ENCODE data around the gene ATG4C.

ATG4C gene

DNA sequence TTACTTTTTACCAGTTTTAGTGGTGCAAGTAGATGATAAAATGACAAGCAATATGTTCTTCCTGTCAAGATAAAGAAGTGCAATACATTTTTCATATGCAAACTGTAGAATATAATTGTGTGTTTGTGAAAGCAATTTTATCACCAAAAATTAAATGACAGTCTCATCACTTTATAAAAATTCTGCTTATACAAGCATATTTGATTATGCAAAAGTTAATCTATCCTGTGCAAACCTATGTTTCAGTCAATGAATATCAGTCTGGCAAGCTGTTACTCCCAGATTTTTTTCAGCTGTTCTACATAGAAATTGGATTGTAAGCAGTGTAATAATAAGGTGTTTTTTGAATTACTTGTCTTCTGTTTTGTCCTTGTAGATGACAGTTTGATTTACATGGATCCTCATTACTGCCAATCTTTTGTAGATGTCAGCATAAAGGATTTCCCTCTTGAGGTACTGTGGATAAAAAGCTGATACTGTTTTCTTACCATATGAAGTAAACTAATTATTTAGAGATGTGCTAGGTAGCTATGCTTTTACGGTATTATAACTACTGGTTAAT is 50.5 kb downstream of the ATG4C start:
- H2AFZ ChIP-seq (ENCODE audit: low read length): no peak overlapping the region
- no peaks in the 10 kb centered on the region for H3K27me3 ChIP-seq (ENCODE audit: insufficient read depth, low read length, poor library complexity, severe bottlenecking)
- no peaks in the 10 kb centered on the region for H4K20me1 ChIP-seq (ENCODE audit: insufficient read depth, low read length, poor library complexity, severe bottlenecking)
- H3F3A ChIP-seq (ENCODE audit: low read depth): no peaks in the 10 kb centered on the region
- H3K9me2 ChIP-seq (replicated peaks; ENCODE audit: low read depth, low read length): no peaks in the 10 kb centered on the region
- H3K79me2 ChIP-seq (ENCODE audit: insufficient read depth, low read length): no peaks in the 10 kb centered on the region
- no peak overlapping the region for H3K4me2 ChIP-seq (ENCODE audit: low read depth, low read length, poor library complexity, severe bottlenecking)
- no peak overlapping the region for H3K4me3 ChIP-seq (ENCODE audit: low read length, poor library complexity, severe bottlenecking)
- no peaks in the 10 kb centered on the region for H3K9me3 ChIP-seq (ENCODE audit: insufficient read depth, low read depth, low read length)
- H3K9ac ChIP-seq (ENCODE audit: low read depth, low read length, poor library complexity, severe bottlenecking): no peak overlapping the region
- no peaks in the 10 kb centered on the region; the same call in 1 of the 2 replicates for H3K36me3 ChIP-seq (ENCODE audit: insufficient read depth, low read length)
- H3K4me1 ChIP-seq (ENCODE audit: insufficient read depth, low read length, poor library complexity, severe bottlenecking): no peaks in the 10 kb centered on the region
- TF ChIP-seq, protein P1, sequence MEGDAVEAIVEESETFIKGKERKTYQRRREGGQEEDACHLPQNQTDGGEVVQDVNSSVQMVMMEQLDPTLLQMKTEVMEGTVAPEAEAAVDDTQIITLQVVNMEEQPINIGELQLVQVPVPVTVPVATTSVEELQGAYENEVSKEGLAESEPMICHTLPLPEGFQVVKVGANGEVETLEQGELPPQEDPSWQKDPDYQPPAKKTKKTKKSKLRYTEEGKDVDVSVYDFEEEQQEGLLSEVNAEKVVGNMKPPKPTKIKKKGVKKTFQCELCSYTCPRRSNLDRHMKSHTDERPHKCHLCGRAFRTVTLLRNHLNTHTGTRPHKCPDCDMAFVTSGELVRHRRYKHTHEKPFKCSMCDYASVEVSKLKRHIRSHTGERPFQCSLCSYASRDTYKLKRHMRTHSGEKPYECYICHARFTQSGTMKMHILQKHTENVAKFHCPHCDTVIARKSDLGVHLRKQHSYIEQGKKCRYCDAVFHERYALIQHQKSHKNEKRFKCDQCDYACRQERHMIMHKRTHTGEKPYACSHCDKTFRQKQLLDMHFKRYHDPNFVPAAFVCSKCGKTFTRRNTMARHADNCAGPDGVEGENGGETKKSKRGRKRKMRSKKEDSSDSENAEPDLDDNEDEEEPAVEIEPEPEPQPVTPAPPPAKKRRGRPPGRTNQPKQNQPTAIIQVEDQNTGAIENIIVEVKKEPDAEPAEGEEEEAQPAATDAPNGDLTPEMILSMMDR (conservative IDR thresholded peaks at IDR 0.05; ENCODE audit: low read length): no peak
- TF ChIP-seq EZH2phosphoT487 (IDR thresholded peaks at IDR 0.05; ENCODE audit: borderline replicate concordance): no peak

DNA sequence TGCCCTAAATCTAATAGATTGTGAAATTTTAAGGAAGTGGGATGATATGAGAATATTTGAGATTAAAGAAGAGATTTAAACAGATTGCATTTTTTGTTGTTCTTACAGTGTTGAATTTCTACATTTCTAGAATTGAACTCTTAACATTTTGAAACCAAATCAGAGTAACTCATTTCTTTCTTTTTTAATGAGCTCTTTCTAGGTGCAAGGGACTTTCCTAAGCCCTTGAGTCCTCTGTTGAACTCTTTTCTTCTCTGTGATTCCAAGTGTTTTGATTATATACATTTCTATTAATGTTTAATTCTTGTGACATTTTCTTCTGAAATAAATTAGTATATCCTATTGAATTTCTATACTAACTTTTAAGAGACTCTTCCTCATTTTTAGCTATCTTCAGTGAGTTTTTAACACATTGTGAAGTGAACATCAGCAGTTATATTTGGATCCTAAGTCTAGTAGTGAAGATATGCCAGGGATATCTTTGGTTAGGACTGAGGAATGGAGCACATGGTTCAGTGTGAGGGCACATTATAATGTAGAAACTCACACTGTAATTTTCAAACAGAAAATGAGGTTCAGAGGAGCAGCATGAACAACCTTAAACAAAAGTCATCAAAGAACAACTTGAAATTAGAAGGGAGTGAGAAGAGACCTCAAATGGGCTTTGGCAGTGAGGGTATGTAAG is 53.1 kb downstream of the ATG4C start:
- no peak overlapping the region for H3K4me3 ChIP-seq (ENCODE audit: low read length, poor library complexity, severe bottlenecking)
- H3K9me2 ChIP-seq (replicated peaks; ENCODE audit: low read depth, low read length): no peaks in the 10 kb centered on the region
- H3K9ac ChIP-seq (ENCODE audit: low read depth, low read length, poor library complexity, severe bottlenecking): no peak overlapping the region
- no peaks in the 10 kb centered on the region for H3F3A ChIP-seq (ENCODE audit: low read depth)
- H2AFZ ChIP-seq (ENCODE audit: low read length): no peak overlapping the region
- H3K36me3 ChIP-seq (ENCODE audit: insufficient read depth, low read length): no peaks in the 10 kb centered on the region; the same call in 1 of the 2 replicates
- no peak overlapping the region for H3K4me2 ChIP-seq (ENCODE audit: low read depth, low read length, poor library complexity, severe bottlenecking)
- no peaks in the 10 kb centered on the region for H3K27me3 ChIP-seq (ENCODE audit: insufficient read depth, low read length, poor library complexity, severe bottlenecking)
- no peaks in the 10 kb centered on the region for H3K79me2 ChIP-seq (ENCODE audit: insufficient read depth, low read length)
- no peaks in the 10 kb centered on the region for H4K20me1 ChIP-seq (ENCODE audit: insufficient read depth, low read length, poor library complexity, severe bottlenecking)
- TF ChIP-seq EZH2phosphoT487 (IDR thresholded peaks at IDR 0.05; ENCODE audit: borderline replicate concordance): no peak
- TF ChIP-seq, protein P1 (conservative IDR thresholded peaks at IDR 0.05; ENCODE audit: low read length): no peak
- H3K9me3 ChIP-seq (ENCODE audit: insufficient read depth, low read depth, low read length): no peaks in the 10 kb centered on the region
- no peaks in the 10 kb centered on the region for H3K4me1 ChIP-seq (ENCODE audit: insufficient read depth, low read length, poor library complexity, severe bottlenecking)

DNA sequence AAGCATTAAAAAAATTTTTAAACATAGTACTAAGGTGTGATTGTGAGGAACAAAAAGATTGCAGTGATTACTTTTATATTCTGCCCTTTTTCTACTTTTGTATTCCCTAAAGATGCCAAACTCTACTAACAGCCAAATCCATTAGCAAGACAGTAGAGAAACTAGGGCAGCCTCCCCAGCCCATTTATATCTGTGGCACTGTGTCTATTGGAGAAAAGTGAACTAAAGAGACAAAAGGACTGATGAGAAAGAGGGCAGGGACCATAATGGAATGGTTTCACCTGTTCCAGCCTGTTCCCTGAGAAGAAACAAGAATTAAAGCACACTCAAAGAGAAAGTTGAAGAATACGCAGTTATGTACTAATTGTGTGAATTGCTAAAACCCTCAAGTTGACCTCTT is 56.6 kb downstream of the ATG4C start:
- no peak overlapping the region for H2AFZ ChIP-seq (ENCODE audit: low read length)
- H3K27me3 ChIP-seq (ENCODE audit: insufficient read depth, low read length, poor library complexity, severe bottlenecking): no peaks in the 10 kb centered on the region
- H3K79me2 ChIP-seq (ENCODE audit: insufficient read depth, low read length): no peaks in the 10 kb centered on the region
- no peaks in the 10 kb centered on the region for H3K9me3 ChIP-seq (ENCODE audit: insufficient read depth, low read depth, low read length)
- no peak for TF ChIP-seq EZH2phosphoT487 (IDR thresholded peaks at IDR 0.05; ENCODE audit: borderline replicate concordance)
- TF ChIP-seq, protein P1 (conservative IDR thresholded peaks at IDR 0.05; ENCODE audit: low read length): no peak
- no peaks in the 10 kb centered on the region for H3K4me1 ChIP-seq (ENCODE audit: insufficient read depth, low read length, poor library complexity, severe bottlenecking)
- no peaks in the 10 kb centered on the region for H3K36me3 ChIP-seq (ENCODE audit: insufficient read depth, low read length)
- H3F3A ChIP-seq (ENCODE audit: low read depth): no peaks in the 10 kb centered on the region
- H3K4me2 ChIP-seq (ENCODE audit: low read depth, low read length, poor library complexity, severe bottlenecking): no peak overlapping the region
- no peak overlapping the region for H3K4me3 ChIP-seq (ENCODE audit: low read length, poor library complexity, severe bottlenecking)
- H3K9ac ChIP-seq (ENCODE audit: low read depth, low read length, poor library complexity, severe bottlenecking): no peak overlapping the region
- H4K20me1 ChIP-seq (ENCODE audit: insufficient read depth, low read length, poor library complexity, severe bottlenecking): no peaks in the 10 kb centered on the region
- no peaks in the 10 kb centered on the region for H3K9me2 ChIP-seq (replicated peaks; ENCODE audit: low read depth, low read length)

Measured in Loucy (cell line).